CD4-positive, alpha-beta T cell treated with Interleukin-6 for 4 hours (primary cell): ENCODE data around the gene APOBEC3F.
"Not testable (repeated sequence)": the region's sequence is repeated elsewhere in the genome, so short reads cannot be mapped to it uniquely, and the experiment has no call there.

Experiments
- DNase-seq: peaks from one replicate; pipeline ENCODE4 v3.0.0-alpha.2; 2020; ENCODE audit warnings: mixed read lengths

The APOBEC3F gene

GRCh38 chr22:39040538-39041296 lies at the start of gene APOBEC3F:
Gene APOBEC3F (plus strand): TSS chr22:39040864. CDS start chr22:39040961, 97 bp downstream.
- peak; percentile 58 for DNase-seq

GRCh38 chr22:38992871-38993371 lies 47.7 kb upstream of the APOBEC3F start:
- not testable (repeated sequence) for DNase-seq

GRCh38 chr22:38996105-38996504 lies 44.6 kb upstream of the APOBEC3F start:
- no peak for DNase-seq

- DNase-seq, result no peak
Observed at GRCh38 chr22:38997518-38997917, 43.1 kb upstream of the APOBEC3F start.

- peak; percentile 81 for DNase-seq
Observed at GRCh38 chr22:39003165-39003638, 37.5 kb upstream of the APOBEC3F start.

GRCh38 chr22:39007177-39007576 lies 33.5 kb upstream of the APOBEC3F start:
- DNase-seq, result no peak

GRCh38 chr22:39008271-39008850 lies 32.3 kb upstream of the APOBEC3F start:
- not testable (repeated sequence) for DNase-seq

GRCh38 chr22:39010946-39011345 lies 29.7 kb upstream of the APOBEC3F start:
- no peak for DNase-seq

- no peak for DNase-seq
Observed at GRCh38 chr22:39012533-39013511, 27.8 kb upstream of the APOBEC3F start.

- DNase-seq, result not testable (repeated sequence)
Observed at GRCh38 chr22:39013561-39013941, 27.1 kb upstream of the APOBEC3F start.

GRCh38 chr22:39013942-39014722 lies 26.5 kb upstream of the APOBEC3F start, which contains the start of gene APOBEC3C:
Gene APOBEC3C (plus strand): TSS chr22:39014257. CDS start chr22:39014363, 106 bp downstream.
- DNase-seq, result peak; percentile 85

GRCh38 chr22:39014723-39015121 lies 25.9 kb upstream of the APOBEC3F start:
- DNase-seq, result not testable (repeated sequence)

- DNase-seq, result no peak
Observed at GRCh38 chr22:39016592-39016991, 24.1 kb upstream of the APOBEC3F start.

- no peak for DNase-seq
Observed at GRCh38 chr22:39017596-39018365, 22.9 kb upstream of the APOBEC3F start.

- DNase-seq, result not testable (repeated sequence)
Observed at GRCh38 chr22:39020021-39020651, 20.5 kb upstream of the APOBEC3F start.

- DNase-seq, result no peak
Observed at GRCh38 chr22:39021552-39022250, 19.0 kb upstream of the APOBEC3F start.

GRCh38 chr22:39024519-39025308 lies 15.9 kb upstream of the APOBEC3F start:
- peak; percentile 53 for DNase-seq

- no peak for DNase-seq
Observed at GRCh38 chr22:39026509-39027150, 14.0 kb upstream of the APOBEC3F start.
